HG02938 (cell line): Measurements from ENCODE around the gene SCP2.

Experiments
- ATAC-seq: cut with Tn5 transposase; IDR thresholded peaks from one replicate; pipeline ENCODE4 v1.9.1; 2021; ENCODE audit warnings: mild to moderate bottlenecking, moderate library complexity; ENCODE audit not compliant: unreplicated experiment

Gene SCP2

DNA sequence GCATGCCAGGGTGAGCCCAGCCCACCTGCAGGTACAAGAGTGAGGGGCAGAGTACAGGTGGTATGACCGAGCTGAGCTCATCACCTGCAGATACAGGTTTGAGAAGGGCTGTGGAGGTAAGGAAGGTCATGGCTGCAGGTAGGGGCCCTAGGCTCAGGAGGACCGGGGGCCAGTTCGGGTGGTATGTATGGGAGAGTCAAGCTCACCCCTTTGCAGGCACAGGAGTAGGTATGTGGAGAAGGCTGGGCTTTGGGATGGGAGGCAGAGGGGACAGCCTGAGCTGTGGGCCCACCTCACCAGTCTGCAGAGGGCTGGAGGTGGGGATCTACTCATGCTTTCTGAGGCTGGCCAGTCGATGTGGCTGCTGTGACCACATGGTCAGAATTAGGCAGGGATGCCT, 152.2 kb downstream of the SCP2 start:
- ATAC-seq: no peak

GRCh38 chr1:53080041-53080440, 153.0 kb downstream of the SCP2 start:
- no peak for ATAC-seq

GRCh38 chr1:53080769-53081168, 153.7 kb downstream of the SCP2 start:
- ATAC-seq: no peak

GRCh38 chr1:53081384-53082066, 154.4 kb downstream of the SCP2 start:
- no peak for ATAC-seq

DNA sequence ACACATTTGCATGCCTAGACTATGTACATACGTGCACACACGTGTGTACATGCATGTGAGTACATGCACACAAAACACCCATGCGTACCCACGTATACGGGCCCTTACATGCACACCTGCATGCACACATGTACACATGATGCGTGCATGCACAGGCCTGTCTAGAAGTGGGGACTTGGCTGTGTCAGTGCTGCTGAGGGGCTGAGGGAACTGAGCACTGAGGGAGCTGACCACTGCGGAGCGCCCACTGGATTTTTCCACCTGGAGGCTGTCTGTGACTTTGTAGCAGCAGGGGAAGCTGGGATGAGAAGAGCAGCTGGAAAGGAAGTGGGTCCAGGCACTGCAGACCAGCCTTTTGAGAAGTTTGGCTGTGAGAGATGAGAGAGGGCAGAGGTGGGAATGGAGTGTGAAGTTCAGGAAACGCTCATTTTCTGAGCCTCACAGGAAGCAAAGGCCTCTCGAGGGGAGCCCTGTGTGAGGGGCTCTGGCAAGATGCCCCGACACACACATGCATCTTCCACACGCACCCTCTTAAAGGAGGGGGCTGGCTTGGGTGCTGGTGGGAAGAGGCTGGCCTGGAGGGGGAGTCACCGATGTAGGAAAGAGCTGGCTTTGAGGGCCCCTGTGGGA, 155.9 kb downstream of the SCP2 start:
- ATAC-seq: no peak

GRCh38 chr1:53083636-53084588, 156.8 kb downstream of the SCP2 start:
- no peak for ATAC-seq

GRCh38 chr1:53084589-53084971, 157.5 kb downstream of the SCP2 start:
- no peak for ATAC-seq

- ATAC-seq: no peak
These were observed 158.3 kb downstream of the SCP2 start for GRCh38 chr1:53085405-53085804.

DNA sequence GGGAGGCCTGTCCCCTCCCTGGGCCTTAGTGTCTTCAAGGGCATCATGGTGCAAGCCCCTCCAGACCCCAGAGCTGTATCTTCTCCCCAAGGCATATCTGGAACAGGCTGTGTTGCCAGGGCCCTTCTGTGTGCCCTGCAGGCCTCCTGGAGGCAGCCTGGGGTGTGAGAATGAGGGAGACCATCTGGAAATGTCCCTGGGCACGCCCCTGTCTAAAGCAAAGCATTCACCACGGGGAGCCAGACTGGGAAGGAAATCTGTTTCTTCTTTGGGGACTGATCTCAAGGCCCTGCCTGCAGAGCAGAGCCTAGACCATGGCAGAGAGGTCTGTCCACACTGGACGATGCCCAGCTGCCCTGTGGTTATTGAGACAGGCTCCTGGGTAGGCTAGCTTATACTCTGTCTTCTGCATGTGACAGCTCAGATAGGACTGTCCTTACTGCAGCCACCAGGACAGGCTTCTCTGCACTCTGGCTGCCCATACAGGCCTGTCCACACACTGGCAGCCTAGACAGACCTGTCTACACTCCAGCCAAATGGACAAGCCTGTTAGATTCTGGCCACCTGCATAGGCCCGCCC, 159.5 kb downstream of the SCP2 start:
- ATAC-seq: no peak

- ATAC-seq: no peak
These were observed 160.5 kb downstream of the SCP2 start for GRCh38 chr1:53087332-53088285.

DNA sequence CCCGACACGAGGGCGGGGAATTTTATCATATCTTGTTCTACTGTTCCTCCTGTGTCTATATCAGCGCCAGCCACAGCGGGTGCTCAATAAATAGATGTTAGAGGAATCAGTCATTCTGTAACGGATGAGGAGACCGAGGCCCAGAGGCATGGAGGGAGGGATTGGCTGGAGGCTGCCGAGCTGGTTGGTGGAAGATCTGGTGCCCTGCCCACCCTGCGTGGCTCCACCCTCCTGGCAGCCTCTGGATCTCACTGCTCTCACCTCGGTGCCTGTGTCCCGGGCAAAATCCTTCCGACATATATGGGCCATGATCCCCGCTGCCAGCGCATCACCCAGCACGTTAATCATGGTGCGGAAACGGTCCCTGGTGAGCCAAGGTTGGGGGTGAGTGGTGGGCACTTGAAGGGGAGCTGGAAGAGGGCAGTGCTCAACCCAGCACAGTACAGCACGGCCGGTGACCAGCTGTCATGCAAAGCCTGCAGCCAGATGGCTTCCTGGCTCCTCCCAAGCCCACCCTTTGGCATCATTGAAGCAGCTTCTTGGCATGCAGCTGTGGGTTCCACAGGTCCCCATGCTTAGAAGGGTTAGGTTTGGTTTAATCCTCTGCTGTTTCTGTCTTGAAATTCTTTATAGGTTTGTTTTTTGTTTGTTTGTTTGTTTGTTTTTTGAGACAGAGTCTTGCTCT, 161.7 kb downstream of the SCP2 start:
- no peak for ATAC-seq

GRCh38 chr1:53089478-53090226, 162.6 kb downstream of the SCP2 start:
- no peak for ATAC-seq

DNA sequence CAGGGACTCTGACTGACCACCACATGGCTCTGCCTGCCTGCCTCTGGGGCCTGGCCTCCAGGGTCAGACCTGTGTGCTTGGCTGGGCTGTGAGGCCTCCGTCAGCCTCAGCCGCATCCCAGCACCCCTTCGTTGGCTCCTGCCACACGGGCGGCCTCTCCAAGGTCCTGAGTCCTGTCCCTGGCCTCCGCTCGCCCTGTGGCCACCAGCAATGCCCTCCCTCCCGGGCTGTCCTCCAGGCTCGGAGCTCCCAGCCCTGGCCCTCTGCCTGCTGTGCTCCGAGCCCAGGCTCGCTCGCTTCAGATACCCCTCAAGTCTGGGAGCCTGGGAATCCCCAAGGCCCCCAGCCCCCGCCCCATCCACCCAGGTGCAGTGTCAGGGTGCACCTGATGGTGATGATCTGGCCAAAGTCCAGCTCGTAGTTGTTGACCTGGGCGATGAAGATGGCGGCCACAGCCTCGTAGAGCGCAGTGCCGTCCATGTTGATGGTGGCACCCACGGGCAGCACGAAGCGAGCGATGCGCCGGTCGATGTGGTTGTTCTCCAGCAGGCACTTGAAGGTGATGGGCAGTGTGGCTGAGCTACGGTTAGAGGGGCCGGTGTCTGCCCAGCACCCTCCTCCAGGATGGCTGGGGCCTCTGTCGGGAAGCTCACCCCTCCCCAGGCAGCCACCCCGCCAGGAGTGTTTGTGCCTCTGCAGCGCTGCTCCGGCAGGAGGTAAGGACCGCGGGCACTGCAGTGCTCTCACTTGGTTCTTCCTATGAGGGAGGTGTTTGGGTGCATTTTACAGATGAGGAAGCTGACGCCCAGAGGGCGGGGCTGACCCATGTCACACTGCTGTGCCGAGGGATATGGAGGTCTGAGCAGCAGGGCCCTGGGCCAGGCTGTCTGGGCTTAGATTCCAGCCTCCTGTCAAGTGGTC, 163.4 kb downstream of the SCP2 start:
- ATAC-seq: no peak

GRCh38 chr1:53091841-53092645, 165.0 kb downstream of the SCP2 start:
- no peak for ATAC-seq

GRCh38 chr1:53092659-53093450, 165.8 kb downstream of the SCP2 start:
- ATAC-seq: no peak

- ATAC-seq: no peak
These were observed 166.3 kb downstream of the SCP2 start for GRCh38 chr1:53093451-53093754.
